IPS-15b (cell line): ENCODE measurements around the gene C3orf20.

ENCODE experiments used
- H3K27me3 ChIP-seq: one replicate; pipeline ENCODE4 v1.6.1; 2013; ENCODE audit warnings: low read length; ENCODE audit not compliant: control insufficient read depth, insufficient read depth
- H3K36me3 ChIP-seq: one replicate; pipeline ENCODE4 v1.6.1; 2013; ENCODE audit warnings: low read length; ENCODE audit not compliant: control insufficient read depth, insufficient read depth
- H3K4me1 ChIP-seq: one replicate; pipeline ENCODE4 v1.6.1; 2013; ENCODE audit warnings: mild to moderate bottlenecking, low read length; ENCODE audit not compliant: control insufficient read depth, insufficient read depth
- H3K4me3 ChIP-seq: one replicate; pipeline ENCODE4 v1.5.1; 2013; ENCODE audit warnings: low read depth, low read length
- H3K9ac ChIP-seq: one replicate; pipeline ENCODE4 v1.6.1; 2013; ENCODE audit warnings: low read depth, mild to moderate bottlenecking, low read length
- H3K9me3 ChIP-seq: one replicate; pipeline ENCODE4 v1.6.1; 2013; ENCODE audit warnings: mild to moderate bottlenecking, low read length; ENCODE audit not compliant: control insufficient read depth, insufficient read depth

C3orf20 gene

GRCh38 chr3:14773281-14773680 lies 98.3 kb downstream of the C3orf20 start:
- Histone ChIP-seq H3K27me3 (no peaks in the 10 kb centered on the region), H3K4me1 (peaks cover 15% of the 10 kb centered on the region), H3K9me3 (no peaks in the 10 kb centered on the region), H3K4me3 (no peak overlapping the region), H3K36me3 (no peaks in the 10 kb centered on the region), H3K9ac (no peak overlapping the region)

- Histone ChIP-seq H3K27me3 (no peaks in the 10 kb centered on the region), H3K4me1 (peaks cover 15% of the 10 kb centered on the region), H3K36me3 (no peaks in the 10 kb centered on the region), H3K9me3 (no peaks in the 10 kb centered on the region), H3K4me3 (no peak overlapping the region), H3K9ac (no peak overlapping the region)
These were observed 98.8 kb downstream of the C3orf20 start for GRCh38 chr3:14773691-14774128.

GRCh38 chr3:14774431-14774830 lies 99.5 kb downstream of the C3orf20 start:
- H3K36me3 ChIP-seq: no peaks in the 10 kb centered on the region
- no peak overlapping the region for H3K4me3 ChIP-seq
- peak overlapping the region; percentile 37 for H3K9ac ChIP-seq
- no peaks in the 10 kb centered on the region for H3K27me3 ChIP-seq
- H3K9me3 ChIP-seq: no peaks in the 10 kb centered on the region
- peaks cover 15% of the 10 kb centered on the region for H3K4me1 ChIP-seq

GRCh38 chr3:14775011-14775410 lies 100.1 kb downstream of the C3orf20 start:
- no peaks in the 10 kb centered on the region for H3K9me3 ChIP-seq
- H3K9ac ChIP-seq: no peak overlapping the region
- H3K4me1 ChIP-seq: peaks cover 15% of the 10 kb centered on the region

GRCh38 chr3:14775563-14775962 lies 100.6 kb downstream of the C3orf20 start:
- Histone ChIP-seq H3K4me1 (peaks cover 15% of the 10 kb centered on the region), H3K4me3 (no peak overlapping the region), H3K36me3 (no peaks in the 10 kb centered on the region), H3K27me3 (no peaks in the 10 kb centered on the region), H3K9ac (no peak overlapping the region), H3K9me3 (no peaks in the 10 kb centered on the region)

More at GRCh38 chr3:14775011-14775410, 100.1 kb downstream of the C3orf20 start:
- no peak overlapping the region for H3K4me3 ChIP-seq
- no peaks in the 10 kb centered on the region for H3K27me3 ChIP-seq
- no peaks in the 10 kb centered on the region for H3K36me3 ChIP-seq

GRCh38 chr3:14779069-14779685 lies 104.2 kb downstream of the C3orf20 start:
- Histone ChIP-seq H3K4me3 (no peak overlapping the region), H3K9ac (no peak overlapping the region), H3K4me1 (peaks cover 4% of the 10 kb centered on the region), H3K9me3 (no peaks in the 10 kb centered on the region), H3K36me3 (no peaks in the 10 kb centered on the region), H3K27me3 (no peaks in the 10 kb centered on the region)

- Histone ChIP-seq H3K36me3 (no peaks in the 10 kb centered on the region), H3K27me3 (no peaks in the 10 kb centered on the region), H3K4me3 (no peak overlapping the region), H3K4me1 (no peaks in the 10 kb centered on the region), H3K9me3 (no peaks in the 10 kb centered on the region), H3K9ac (no peak overlapping the region)
These were observed 106.1 kb downstream of the C3orf20 start for GRCh38 chr3:14780927-14781507.

GRCh38 chr3:14783480-14784086 lies 108.6 kb downstream of the C3orf20 start:
- H3K4me1 ChIP-seq: no peaks in the 10 kb centered on the region
- no peaks in the 10 kb centered on the region for H3K27me3 ChIP-seq
- no peak overlapping the region for H3K9ac ChIP-seq
- H3K9me3 ChIP-seq: no peaks in the 10 kb centered on the region
- H3K36me3 ChIP-seq: no peaks in the 10 kb centered on the region
- H3K4me3 ChIP-seq: no peak overlapping the region

GRCh38 chr3:14784087-14784681 lies 109.2 kb downstream of the C3orf20 start:
- H3K4me3 ChIP-seq: no peak overlapping the region
- H3K4me1 ChIP-seq: no peaks in the 10 kb centered on the region
- no peak overlapping the region for H3K9ac ChIP-seq
- H3K27me3 ChIP-seq: no peaks in the 10 kb centered on the region
- no peaks in the 10 kb centered on the region for H3K9me3 ChIP-seq
- no peaks in the 10 kb centered on the region for H3K36me3 ChIP-seq

GRCh38 chr3:14785207-14786155 lies 110.5 kb downstream of the C3orf20 start:
- no peaks in the 10 kb centered on the region for H3K36me3 ChIP-seq

GRCh38 chr3:14786369-14786768 lies 111.4 kb downstream of the C3orf20 start:
- H3K4me3 ChIP-seq: no peak overlapping the region
- no peaks in the 10 kb centered on the region for H3K27me3 ChIP-seq
- H3K9ac ChIP-seq: no peak overlapping the region
- no peaks in the 10 kb centered on the region for H3K9me3 ChIP-seq
- no peaks in the 10 kb centered on the region for H3K4me1 ChIP-seq
- no peaks in the 10 kb centered on the region for H3K36me3 ChIP-seq

More at GRCh38 chr3:14785207-14786155, 110.5 kb downstream of the C3orf20 start:
- Histone ChIP-seq H3K4me3 (no peak overlapping the region), H3K9ac (no peak overlapping the region), H3K9me3 (no peaks in the 10 kb centered on the region), H3K4me1 (no peaks in the 10 kb centered on the region), H3K27me3 (no peaks in the 10 kb centered on the region)
